HG02610 (cell line): Measurements from ENCODE around the gene LCE1C.

Experiments used
- ATAC-seq: cut with Tn5 transposase; IDR thresholded peaks from one replicate; pipeline ENCODE4 v1.9.1; 2021; ENCODE audit warnings: mild to moderate bottlenecking, moderate library complexity; ENCODE audit not compliant: unreplicated experiment

The LCE1C gene

GRCh38 chr1:152760551-152761190 is 45.8 kb downstream of the LCE1C start:
- ATAC-seq, result no peak

- ATAC-seq, result no peak
These were observed 46.8 kb downstream of the LCE1C start for GRCh38 chr1:152759453-152760173.

GRCh38 chr1:152758636-152759035 is 47.8 kb downstream of the LCE1C start:
- ATAC-seq, result no peak

- no peak for ATAC-seq
These were observed 48.7 kb downstream of the LCE1C start, which contains the start of gene KPRP for GRCh38 chr1:152757747-152758146. TSS of gene KPRP (plus strand) at chr1:152758025. CDS start at chr1:152759589, 1,564 bp downstream.

- ATAC-seq, result no peak
These were observed 49.6 kb downstream of the LCE1C start for GRCh38 chr1:152756872-152757271.
